HepG2 (cell line): ENCODE measurements around the gene METAP2. TPM values are rescaled to one million over a fixed set of nuclear protein-coding genes. Genes with fewer than 3 reads are reported as not detected.

Experiments used
- ATAC-seq: fragments of 200-7000 bp; cut with Tn5 transposase; 3 replicates; pipeline ENCODE4 v1.9.1; 2020; ENCODE audit warnings: mild to moderate bottlenecking, moderate library complexity
- BruUV-seq: library from RNA; stranded (reverse); fragments of 400-500 nt; replicated peaks from 2 replicates; lab custom pipeline; 2021; lab: Mats Ljungman, UMichigan
- CTCF ChIA-PET: fragments of 300-600 bp; formaldehyde crosslinking; extraction: SDS; loops from one replicate; lab custom pipeline; 2021; ENCODE audit warnings: low total read pairs, inconsistent platforms, low intra/inter-chr PET ratio; lab: Yijun Ruan, JAX
- POLR2A ChIA-PET: fragments of 350-600 bp; sonication (Branson Sonifier 250); formaldehyde crosslinking; loops from one replicate; lab custom pipeline; 2020; ENCODE audit warnings: antibody characterized with exemption, inconsistent platforms; lab: Yijun Ruan, JAX
- DNase-seq: peaks from one replicate; pipeline ENCODE4 v3.0.0-alpha.2; 2015; ENCODE audit warnings: low spot score
- FAIRE-seq: peaks from 3 replicates; lab custom pipeline; 2011; peaks lifted over from hg19 to GRCh38; lab: Jason Lieb, UNC
- H2AFZ ChIP-seq: one replicate; pipeline ENCODE4 v1.6.1; 2011; ENCODE audit warnings: low read length, inconsistent platforms
- H3K27ac ChIP-seq: fragments of 300-600 bp; 3 replicates; pipeline ENCODE4 v1.8.0; 2011; ENCODE audit warnings: mixed run types, mild to moderate bottlenecking, mixed read lengths, low read length, inconsistent platforms; ENCODE audit not compliant: insufficient read depth; ENCODE audit errors: extremely low read length
- H3K27me3 ChIP-seq, 2 experiments: fragments of 200-600 bp in 1 of 2; 2 replicates in 1 of 2; 3 replicates in 1 of 2; pipeline versions ENCODE4 v1.6.0 to v1.8.0; 2011; ENCODE audit warnings: low read length in 2 of 2, mild to moderate bottlenecking in 2 of 2, moderate library complexity in 2 of 2, inconsistent platforms in 1 of 2; ENCODE audit not compliant: insufficient read depth in 2 of 2, control insufficient read depth in 1 of 2
- H3K36me3 ChIP-seq, 2 experiments: fragments of 200-600 bp in 1 of 2; replicated peaks in 1 of 2; 2 replicates in 1 of 2; 3 replicates in 1 of 2; pipeline versions ENCODE4 v1.5.1 to v1.8.0; 2011; ENCODE audit warnings: low read length in 2 of 2, inconsistent platforms in 1 of 2; ENCODE audit not compliant: insufficient read depth in 2 of 2, control insufficient read depth in 1 of 2
- H3K4me1 ChIP-seq: 2 replicates; pipeline ENCODE4 v1.5.1; 2012; ENCODE audit warnings: low read length, inconsistent platforms; ENCODE audit not compliant: insufficient read depth
- H3K4me2 ChIP-seq: 2 replicates; pipeline ENCODE4 v1.6.0; 2011; ENCODE audit warnings: low read depth, low read length, inconsistent platforms
- H3K4me3 ChIP-seq, 3 experiments: fragments of 200-600 bp in 1 of 3; sonication (generic), shearing (Covaris generic) in 1 of 3; replicated peaks in 1 of 3; 2 replicates each; pipeline ENCODE4 v1.5.1; 2011 to 2016; ENCODE audit warnings: low read length in 3 of 3, inconsistent platforms in 2 of 3, low read depth in 2 of 3, mild to moderate bottlenecking in 2 of 3, control low read depth in 1 of 3, mixed read lengths in 1 of 3; ENCODE audit not compliant: insufficient read depth in 1 of 3
- H3K79me2 ChIP-seq: one replicate; pipeline ENCODE4 v1.6.1; 2011; ENCODE audit warnings: low read length, inconsistent platforms; ENCODE audit not compliant: insufficient read depth
- H3K9ac ChIP-seq: 2 replicates; pipeline ENCODE4 v1.6.0; 2011; ENCODE audit warnings: mild to moderate bottlenecking, low read depth, low read length, inconsistent platforms; ENCODE audit not compliant: insufficient read depth
- H3K9me3 ChIP-seq: 2 replicates; pipeline ENCODE4 v1.5.1; 2012; ENCODE audit warnings: mild to moderate bottlenecking, low read length
- H4K20me1 ChIP-seq: 2 replicates; pipeline ENCODE4 v1.6.0; 2011; ENCODE audit warnings: inconsistent platforms, mild to moderate bottlenecking, low read length, moderate library complexity; ENCODE audit not compliant: insufficient read depth
- KLF15 ChIP-seq: sonication (generic); formaldehyde crosslinking; IDR thresholded peaks from 2 replicates; pipeline ENCODE4 v1.8.1; 2023; ENCODE audit warnings: borderline replicate concordance, mild to moderate bottlenecking, inconsistent platforms, missing genetic modification reagents, mixed read lengths
- KLF16 ChIP-seq, 2 experiments: sonication (generic) in 1 of 2; formaldehyde crosslinking in 1 of 2; IDR thresholded peaks; 2 replicates each; pipeline versions ENCODE4 v1.6.1 to v1.8.0; 2016 to 2023; ENCODE audit warnings: missing genetic modification reagents in 2 of 2, missing compliant biosample characterization in 1 of 2
- SIX1 ChIP-seq: sonication (generic); formaldehyde crosslinking; IDR thresholded peaks from 2 replicates; pipeline ENCODE4 v1.4.0; 2020; ENCODE audit warnings: missing genetic modification reagents, borderline replicate concordance
- WGBS: methylation state at CpG from one replicate; pipeline ENCODE4 v1.1.6; 2017; ENCODE audit warnings: low lambda C conversion rate; 5-methylcytosine and 5-hydroxymethylcytosine counted together
- in situ Hi-C: cut with HindIII; loops from 2 replicates; pipeline ENCODE4 v1.10.0; 2017; ENCODE audit warnings: low pct_unique_long_range_greater_than_20kb; ENCODE audit not compliant: extremely low pct_ligation_motif_present
- intact Hi-C: fragments of 100-400 bp; cut with micrococcal nuclease; formaldehyde crosslinking; loops from one replicate; pipeline ENCODE4 v1.10.0; 2022; ENCODE audit not compliant: unreplicated experiment
- polyA plus RNA-seq, 8 experiments: library from polyadenylated mRNA; depleted of rRNA in 3 of 8; stranded (reverse) in 7 of 8; unstranded in 1 of 8; fragments of >200 nt; fragmentation: Illumina TruSeq in 4 of 8; extraction: Trizol in 4 of 8; gene quantifications; 2 replicates each; pipeline versions ENCODE4 v1.2.1 to v1.2.3, GENCODE V29; 2011 to 2016; ENCODE audit warnings: low read depth in 4 of 8, missing spikeins in 1 of 8, mixed read lengths in 1 of 8; ENCODE audit not compliant: insufficient read depth in 1 of 8
- total RNA-seq, 5 experiments: library from RNA; depleted of rRNA; stranded (reverse); fragments of >200 nt; fragmentation: Illumina TruSeq; extraction: Trizol; gene quantifications; 2 replicates each; pipeline ENCODE4 v1.2.3, GENCODE V29; 2016; ENCODE audit warnings: low read depth in 1 of 5
- TF ChIP-seq, protein P1 (sequence below): sonication (generic); formaldehyde crosslinking; IDR thresholded peaks from 2 replicates; pipeline ENCODE4 v1.4.0; 2020; ENCODE audit warnings: missing genetic modification reagents
- TF ChIP-seq, protein P2 (sequence below): sonication (generic); formaldehyde crosslinking; IDR thresholded peaks from 2 replicates; pipeline ENCODE4 v1.4.0; 2020; ENCODE audit warnings: missing genetic modification reagents

The METAP2 gene
- total and polyA plus RNA-seq, 2 of the 13 experiments (the other 11 are each of a cell fraction or from before 2014, with no cell fraction given), result 67.8 to 131 TPM

- POLR2A ChIA-PET, result no interaction called here
- no peak overlapping the region for H2AFZ ChIP-seq
- peaks cover 0 to 35% of the 10 kb centered on the region in 2 experiments; a peak in 2 of 5 replicates for H3K27me3 ChIP-seq
- no peak overlapping the region for H3K9ac ChIP-seq
- whole genome bisulfite sequencing, result 69% methylated on average over 9 of the region's 9 CpGs
- CTCF ChIA-PET, result no interaction called here
- H3K9me3 ChIP-seq, result peaks cover 4% of the 10 kb centered on the region
- in situ Hi-C loops (loop anchor here (25.0 kb wide), 1 partner anchor 435 kb away; no protein-coding TSS in a partner anchor), intact Hi-C loops (no loop called here)
- H3K4me1 ChIP-seq, result no peaks in the 10 kb centered on the region
- H3K79me2 ChIP-seq, result no peaks in the 10 kb centered on the region
- no peaks in the 10 kb centered on the region for H4K20me1 ChIP-seq
- no peak for FAIRE-seq
- no peaks in the 10 kb centered on the region for H3K36me3 ChIP-seq
- ATAC-seq, result no peak
- H3K4me2 ChIP-seq, result no peak overlapping the region
- H3K4me3 ChIP-seq, result no peak overlapping the region
- no TSS peak for BruUV-seq
- no peak overlapping the region for H3K27ac ChIP-seq
- no peak for TF ChIP-seq KLF15
- TF ChIP-seq, protein P1, sequence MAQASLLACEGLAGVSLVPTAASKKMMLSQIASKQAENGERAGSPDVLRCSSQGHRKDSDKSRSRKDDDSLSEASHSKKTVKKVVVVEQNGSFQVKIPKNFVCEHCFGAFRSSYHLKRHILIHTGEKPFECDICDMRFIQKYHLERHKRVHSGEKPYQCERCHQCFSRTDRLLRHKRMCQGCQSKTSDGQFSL, result no peak
- TF ChIP-seq KLF16 (CRISPR knock-in tag; IDR thresholded peaks at IDR 0.05), result no peak
- TF ChIP-seq SIX1, result no peak
- TF ChIP-seq, protein P2, sequence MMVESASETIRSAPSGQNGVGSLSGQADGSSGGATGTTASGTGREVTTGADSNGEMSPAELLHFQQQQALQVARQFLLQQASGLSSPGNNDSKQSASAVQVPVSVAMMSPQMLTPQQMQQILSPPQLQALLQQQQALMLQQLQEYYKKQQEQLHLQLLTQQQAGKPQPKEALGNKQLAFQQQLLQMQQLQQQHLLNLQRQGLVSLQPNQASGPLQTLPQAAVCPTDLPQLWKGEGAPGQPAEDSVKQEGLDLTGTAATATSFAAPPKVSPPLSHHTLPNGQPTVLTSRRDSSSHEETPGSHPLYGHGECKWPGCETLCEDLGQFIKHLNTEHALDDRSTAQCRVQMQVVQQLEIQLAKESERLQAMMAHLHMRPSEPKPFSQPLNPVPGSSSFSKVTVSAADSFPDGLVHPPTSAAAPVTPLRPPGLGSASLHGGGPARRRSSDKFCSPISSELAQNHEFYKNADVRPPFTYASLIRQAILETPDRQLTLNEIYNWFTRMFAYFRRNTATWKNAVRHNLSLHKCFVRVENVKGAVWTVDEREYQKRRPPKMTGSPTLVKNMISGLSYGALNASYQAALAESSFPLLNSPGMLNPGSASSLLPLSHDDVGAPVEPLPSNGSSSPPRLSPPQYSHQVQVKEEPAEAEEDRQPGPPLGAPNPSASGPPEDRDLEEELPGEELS, result no peak
- DNase-seq, result no peak
Observed at GRCh38 chr12:95547522-95548055, 73.6 kb downstream of the METAP2 start.
